NOMO-1 treated with dmso at 0.1 percent for 144 hours (cell line): ENCODE data around the gene NRG3.

ENCODE experiments used
- DNase-seq: peaks from one replicate; lab custom pipeline; 2025; ENCODE audit not compliant: unreplicated experiment; lab: John Stamatoyannopoulos, UW

The NRG3 gene

DNA sequence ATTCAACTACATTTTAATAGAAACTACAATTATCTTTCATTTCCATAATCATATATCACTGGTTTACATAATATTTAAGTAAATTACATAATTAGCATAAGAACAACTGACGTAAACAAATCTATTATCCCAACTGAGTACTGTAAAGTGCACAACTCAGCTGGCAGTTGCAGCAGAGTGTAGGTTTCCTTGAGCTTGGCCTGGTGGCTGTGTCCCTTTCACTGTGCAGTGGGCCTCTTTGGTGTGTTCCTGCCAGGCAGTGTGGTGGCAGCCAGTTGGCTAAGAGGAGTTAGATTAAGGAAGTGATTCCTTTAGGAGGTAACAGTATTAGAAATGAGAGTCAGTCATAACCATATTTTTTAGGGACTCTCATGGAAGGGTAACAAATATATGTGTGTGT lies 7.0 kb downstream of the NRG3 start:
- no peak for DNase-seq

DNA sequence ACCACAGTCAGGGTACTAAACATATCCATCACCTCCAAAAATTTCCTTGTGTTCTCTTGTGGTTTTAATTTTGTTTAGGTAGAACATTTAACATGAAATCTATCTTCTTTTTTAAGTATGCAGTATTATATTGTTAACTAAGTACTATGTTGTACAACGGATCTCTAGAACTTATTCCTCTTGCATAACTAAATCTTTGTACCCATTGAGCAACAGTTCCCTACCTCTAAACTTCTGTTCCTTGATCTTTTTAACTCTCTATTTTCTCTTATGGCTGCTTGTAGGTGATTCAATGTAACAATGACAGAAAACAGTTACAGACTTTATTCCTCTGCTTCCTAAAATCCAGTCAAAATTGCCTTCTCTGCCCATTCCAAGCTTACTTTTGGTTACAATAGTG lies 9.9 kb downstream of the NRG3 start:
- DNase-seq, result no peak

DNA sequence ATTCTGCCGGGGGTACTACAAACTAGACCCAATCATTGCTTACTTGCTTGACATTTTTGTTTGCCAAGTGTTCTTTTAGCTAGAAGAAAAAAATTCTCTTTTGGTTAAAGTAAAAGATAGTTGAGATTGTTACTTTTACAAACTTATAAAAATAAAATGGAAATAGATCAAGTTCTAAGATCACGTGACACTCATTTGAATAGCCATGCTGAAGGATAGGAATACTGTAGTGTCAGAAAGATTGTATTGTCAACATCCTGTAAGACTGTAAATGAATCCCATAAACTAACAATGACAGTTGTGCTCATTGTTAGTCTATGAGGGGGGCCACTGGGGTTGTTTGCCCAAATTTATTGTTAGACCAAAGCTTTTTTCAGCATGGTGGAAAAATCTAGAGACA lies 10.5 kb downstream of the NRG3 start:
- DNase-seq, result no peak

DNA sequence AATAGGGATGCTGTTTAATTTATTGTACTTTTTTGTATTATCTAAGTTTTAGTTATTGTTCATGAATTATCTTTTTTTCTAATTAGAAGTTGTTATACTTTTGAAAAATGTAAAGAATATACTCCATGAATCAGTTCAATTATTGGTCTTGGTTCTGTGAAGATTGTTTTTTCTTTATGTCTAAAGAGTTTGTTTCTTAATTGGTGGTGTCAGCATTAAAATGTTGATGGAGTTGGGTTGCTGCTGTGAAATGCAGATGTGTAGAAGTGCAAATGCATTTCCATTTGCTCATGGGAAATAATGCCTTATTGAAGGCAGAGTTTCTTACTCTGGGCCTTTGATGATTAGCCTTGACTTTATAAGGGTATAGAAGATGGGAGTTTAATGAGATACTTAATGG lies 11.9 kb downstream of the NRG3 start:
- no peak for DNase-seq

DNA sequence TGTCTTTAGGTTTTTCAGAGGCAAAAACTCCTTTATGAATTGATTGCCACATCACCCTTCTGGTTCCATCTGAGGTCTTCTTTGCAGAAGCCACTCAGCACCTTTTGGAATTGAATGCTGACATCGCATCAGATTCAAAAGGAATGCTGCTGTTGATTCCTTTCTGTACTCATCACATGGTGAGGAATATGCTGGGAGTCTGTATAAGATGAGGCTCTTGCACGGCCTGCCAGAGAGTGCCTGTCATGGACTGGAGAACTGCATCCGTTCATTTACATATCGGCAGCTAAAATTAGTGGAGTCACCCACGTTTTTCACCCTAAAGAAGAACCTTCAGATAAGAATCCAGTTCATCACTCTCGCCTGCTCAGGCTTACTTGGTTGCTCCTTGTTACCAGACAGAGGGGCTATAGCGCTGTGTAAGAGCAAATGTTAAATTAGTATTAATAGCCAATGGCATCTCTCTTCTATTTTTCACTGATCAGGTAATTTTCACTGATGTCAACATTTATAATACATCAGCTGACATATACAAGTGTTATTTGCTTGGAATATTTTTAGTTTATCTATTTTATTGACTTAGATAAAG lies 14.3 kb downstream of the NRG3 start:
- no peak for DNase-seq

DNA sequence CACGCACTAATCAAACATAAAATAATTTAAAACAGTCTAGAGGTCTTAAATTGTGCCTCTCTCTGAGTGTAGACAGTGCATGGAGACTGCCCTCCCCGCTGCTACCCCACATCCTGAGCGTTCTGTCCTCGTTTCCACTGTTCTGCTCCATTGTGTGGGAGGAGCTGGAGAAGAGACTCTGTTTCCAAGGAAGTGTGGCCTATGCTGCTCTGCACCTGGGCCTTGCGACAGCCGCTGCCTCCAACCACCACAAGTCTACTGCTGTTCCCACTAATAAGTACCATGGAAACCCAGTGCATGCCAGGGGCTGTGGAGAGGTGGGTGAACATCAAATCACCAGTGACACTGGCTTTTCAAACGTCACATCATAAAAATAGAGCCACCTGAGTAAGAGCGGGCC lies 19.6 kb downstream of the NRG3 start:
- no peak for DNase-seq

DNA sequence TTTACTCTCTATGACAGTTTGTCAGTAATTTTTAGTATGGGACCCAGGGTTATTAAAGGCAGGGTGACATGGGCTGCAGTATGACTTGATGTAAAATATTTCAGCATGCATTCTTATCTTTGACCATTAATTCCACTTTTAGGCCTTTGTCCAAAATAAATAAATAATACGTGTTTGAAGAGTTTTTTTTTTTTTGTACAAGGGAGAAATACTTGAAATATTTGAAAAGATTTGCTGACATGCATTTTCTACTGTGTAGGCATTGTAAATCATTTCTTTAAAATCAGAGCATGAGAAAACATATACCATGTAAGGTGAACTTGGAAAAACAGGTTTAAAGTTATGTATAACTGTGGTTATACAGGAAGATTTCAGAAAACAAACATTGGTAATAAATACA lies 23.5 kb downstream of the NRG3 start:
- no peak for DNase-seq

DNA sequence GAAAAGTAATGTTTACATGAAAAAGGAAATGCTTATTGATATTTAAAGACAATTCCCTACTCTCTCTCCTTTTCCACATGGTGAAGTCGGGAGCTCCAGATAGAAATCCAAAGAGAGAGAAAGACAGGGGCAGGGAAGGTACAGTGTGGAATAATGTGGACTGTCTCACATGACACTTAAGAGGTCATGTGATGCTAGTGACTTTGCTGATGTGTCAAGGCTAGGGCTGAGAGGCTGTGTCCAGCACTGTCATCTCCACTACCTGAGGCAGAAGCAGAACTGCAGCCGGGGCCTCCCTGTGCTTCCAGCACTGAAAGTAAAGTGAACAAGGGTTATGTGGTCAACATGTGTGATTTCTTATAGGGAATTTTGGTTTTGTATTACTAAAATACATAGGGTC lies 26.0 kb downstream of the NRG3 start:
- DNase-seq, result no peak

DNA sequence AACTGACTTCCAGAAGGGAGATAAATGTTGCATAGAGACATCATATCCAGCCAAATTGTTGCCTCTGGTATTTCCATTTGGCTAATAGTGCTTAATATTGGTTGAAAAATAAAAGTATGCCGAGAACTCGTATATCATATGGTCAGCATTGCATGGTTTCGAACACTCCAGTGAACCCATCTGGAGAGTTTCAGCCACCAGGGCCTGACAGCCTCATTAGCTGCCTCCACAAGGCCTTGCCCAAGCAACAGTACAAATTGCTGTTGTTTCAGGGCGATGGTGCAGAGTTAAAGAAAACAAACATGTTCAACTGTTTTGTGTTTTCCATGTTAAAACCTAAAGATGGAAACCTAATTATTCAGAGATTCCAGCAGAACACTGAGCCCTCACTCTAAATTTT lies 28.5 kb downstream of the NRG3 start:
- DNase-seq, result no peak

DNA sequence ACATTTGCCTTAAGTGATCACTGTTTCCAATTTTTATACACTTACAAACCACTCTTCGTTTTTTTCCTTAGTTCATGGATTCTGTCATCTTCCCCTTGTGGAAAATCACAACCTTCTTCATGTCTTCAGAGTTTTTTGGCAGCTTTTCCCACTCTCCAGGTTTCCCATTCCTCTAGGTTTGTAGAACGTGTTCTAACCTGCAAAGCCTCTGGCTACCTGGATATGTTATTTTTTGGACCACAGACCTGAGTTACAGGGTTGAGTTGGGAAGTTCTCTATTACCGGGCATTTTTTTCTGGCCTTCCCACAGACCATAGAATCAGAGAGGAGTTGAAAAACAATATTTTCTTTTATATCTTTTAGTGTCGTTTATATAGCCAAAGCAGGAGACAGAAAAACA lies 30.2 kb downstream of the NRG3 start:
- no peak for DNase-seq

DNA sequence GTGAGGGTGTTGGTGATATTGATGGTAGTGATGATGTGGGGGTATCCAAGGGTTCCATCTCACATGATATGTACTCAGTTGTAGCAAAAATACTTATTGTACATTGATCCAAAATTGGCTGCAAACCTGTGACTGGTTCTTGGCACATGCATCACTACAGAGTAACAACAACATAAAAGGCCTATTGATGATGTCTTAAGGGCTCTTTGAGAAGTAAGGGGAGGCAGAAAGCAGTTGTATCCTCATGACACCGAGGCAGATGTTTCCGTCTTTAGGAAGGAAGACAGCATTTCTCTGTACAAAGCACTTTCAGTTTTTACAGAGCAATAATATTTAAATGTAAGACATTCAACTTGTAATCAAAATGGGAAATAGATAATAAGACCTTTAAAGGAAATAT lies 34.5 kb downstream of the NRG3 start:
- no peak for DNase-seq

DNA sequence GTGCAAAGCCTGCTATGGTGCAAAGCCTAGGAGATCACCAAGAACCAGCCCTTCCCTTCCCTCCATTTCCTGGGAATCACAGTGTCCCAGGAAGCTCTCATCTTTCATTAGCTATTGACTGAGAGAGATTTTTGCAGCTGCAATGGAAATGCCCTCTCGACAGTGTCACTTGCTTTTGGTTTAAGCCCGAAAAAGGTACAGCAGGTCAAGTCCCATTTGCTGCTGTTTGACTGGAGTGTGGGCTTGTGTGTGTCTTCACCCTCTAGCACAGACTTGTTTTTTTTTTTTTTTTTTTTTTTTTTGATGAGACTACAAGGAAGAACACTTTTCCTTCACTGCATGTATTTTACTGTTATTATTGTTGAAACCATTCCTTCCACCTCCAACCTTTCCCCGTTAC lies 36.3 kb downstream of the NRG3 start:
- no peak for DNase-seq

DNA sequence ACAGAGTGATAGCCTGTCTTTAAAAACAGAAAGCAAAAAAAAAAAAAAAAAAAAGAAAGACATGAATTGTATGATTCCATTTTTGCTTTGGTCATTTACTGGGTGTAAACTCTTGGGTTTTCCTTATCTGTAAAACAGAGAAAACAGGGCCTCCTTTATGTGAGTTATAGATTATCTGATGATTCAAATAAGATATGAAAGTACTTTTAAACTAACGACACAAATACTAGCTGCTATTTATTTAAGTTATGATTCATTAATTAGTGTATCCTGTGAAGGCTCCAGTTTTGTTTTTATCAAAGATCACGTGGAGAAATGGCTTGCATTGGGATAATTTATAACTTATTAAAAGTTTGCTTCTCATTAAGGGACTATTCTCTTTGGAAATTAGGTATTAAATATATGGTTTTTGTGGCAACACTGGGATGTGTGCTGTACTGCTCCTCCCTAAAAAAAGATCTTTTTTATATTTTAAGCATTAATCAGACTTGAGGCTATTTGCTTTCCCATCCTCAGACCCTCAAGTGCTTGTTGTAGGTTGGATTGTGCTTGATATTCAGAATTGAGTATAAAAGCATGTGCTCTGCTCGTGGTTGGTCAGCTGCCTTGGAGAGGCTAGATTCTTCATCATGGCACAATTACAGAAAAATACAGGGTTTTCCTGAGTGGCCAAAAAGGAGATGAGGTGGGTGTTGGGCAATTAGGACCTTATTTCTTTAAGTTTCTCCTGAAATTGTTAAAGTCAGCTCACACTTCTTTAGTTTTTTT lies 39.9 kb downstream of the NRG3 start:
- DNase-seq, result no peak

DNA sequence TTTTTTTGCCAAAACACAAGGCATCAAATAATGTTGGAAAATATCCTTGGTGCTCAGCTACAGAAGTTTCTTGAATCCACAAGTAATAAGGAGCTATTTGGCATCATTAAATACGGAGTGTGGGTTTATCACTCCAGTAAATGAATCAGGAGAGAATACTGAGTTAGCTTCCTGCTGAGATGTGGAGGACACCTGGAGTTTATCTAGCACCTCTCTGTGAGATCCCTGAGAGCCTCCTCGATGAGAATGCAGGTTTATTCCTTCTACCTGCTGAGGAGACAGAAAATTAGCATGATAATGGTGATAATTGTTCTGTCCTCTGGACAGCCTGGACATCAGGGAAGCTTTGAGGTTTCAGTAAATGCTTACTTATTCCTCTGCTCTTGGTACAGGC lies 40.5 kb downstream of the NRG3 start:
- no peak for DNase-seq

DNA sequence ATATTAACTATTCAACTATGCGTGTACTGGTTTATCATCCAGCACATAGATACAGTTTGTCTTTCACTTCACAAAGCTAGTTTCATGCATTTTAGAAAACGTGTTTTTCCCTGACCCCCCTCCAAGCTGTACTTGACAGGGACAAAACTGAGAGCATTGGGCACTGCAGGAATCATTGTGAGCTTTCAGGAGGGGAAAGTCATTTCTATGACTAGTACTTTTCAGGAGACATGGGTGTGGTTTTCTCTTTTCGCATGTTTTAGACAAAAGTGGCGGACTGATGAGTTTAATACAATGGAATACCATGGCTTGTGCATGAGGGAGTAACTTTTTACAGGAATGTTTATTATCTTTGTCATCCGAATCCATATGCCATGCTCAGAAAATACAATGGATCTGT lies 42.7 kb downstream of the NRG3 start:
- DNase-seq, result no peak

DNA sequence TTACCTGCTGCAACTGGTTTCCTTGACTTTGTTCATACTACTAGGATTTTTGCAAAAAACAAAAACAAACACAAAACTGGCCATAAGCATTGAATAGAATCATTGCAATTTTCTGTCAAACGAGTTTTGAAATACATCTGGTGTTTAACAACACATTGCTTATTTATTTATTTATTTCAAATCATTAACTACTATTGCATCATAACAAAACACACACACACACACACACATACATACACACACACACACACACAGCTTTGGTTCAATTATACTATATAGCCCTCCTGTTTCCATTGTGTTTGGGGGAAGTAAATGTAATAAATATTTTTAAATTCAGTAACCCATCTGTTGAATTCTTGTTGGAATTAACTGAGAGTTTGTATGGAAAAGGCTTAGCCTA lies 43.8 kb downstream of the NRG3 start:
- no peak for DNase-seq

DNA sequence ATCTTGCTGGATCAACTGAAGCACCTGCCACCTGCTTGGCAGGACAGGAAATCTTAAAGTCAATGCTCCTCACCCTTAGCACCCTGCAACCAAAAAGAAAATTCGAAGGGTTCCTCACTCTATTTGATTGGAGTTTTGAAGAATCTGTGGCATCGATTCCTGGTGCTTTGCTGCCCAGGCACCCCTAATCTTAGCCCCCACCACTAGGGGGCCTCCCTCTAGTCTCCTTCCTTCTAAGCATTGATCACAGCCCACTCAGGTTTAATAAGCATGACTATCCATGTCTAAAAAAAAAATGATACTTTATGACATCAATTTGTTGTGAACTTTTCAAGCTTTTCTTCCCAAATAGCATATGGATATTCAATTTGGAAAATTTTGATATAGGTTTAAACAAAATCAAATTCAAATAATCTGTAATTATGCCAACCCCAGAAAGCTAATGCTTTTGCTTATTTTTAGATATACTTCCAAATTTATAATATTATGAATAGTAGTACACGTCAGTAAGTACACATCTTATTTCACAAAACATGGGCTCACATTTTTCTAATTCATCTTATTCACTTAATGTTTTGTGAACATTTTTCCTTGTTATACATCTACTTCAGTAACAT lies 45.3 kb downstream of the NRG3 start:
- no peak for DNase-seq

DNA sequence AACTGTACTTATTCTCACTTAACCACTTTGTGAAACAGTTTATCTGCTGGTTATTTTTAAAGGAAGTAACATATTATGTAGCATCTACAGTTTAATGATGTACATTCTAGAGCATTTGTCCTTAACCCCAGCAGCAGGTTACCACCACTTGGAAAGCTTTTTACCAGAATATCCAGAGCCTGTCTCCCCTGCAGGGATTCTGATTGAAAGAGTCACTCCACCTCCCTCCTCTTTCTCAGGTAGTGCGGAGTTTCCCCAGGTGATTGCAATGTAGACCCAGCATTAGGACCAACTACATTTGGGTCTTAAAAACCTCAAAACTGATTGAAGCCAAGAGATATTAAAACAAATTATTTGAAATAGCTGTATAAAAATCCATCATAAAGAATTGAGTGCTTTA lies 53.1 kb downstream of the NRG3 start:
- DNase-seq, result no peak

DNA sequence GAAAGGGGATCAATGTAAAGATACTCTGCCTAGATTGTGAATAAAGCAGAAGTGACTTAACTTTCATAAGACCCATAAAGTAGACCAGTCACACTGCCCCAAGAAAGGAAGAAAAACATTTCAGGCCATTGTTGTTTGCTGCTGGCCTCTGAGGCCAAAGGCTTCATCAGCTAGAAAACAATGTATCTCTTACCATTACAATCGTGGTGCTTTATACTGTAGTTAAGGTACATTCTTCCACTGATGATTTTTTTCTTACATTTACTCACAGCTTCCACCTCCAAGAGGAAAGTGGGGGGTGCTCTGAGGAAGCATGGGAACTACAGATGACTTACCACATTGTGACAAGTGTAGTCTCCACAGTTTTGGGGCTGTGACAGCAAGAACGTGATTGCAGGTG lies 68.6 kb downstream of the NRG3 start:
- no peak for DNase-seq

DNA sequence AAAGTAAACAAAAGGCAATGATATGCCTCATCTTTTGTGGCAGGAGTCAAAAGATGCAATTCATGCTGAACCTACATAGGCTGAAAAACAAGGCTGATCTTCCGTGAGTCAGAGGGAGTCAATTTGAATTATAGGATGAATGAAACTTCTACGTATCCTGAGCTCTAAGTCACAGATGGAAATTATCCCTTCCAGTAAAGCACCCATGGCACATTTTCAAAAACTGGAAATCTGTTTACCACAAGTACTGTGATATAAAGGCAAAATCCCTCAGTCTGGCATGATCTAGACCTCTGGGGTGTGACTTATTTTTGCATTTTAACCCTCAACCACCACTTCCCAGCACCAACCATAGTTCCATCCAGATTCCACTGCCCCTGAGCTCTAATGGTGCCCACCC lies 69.6 kb downstream of the NRG3 start:
- DNase-seq, result no peak

DNA sequence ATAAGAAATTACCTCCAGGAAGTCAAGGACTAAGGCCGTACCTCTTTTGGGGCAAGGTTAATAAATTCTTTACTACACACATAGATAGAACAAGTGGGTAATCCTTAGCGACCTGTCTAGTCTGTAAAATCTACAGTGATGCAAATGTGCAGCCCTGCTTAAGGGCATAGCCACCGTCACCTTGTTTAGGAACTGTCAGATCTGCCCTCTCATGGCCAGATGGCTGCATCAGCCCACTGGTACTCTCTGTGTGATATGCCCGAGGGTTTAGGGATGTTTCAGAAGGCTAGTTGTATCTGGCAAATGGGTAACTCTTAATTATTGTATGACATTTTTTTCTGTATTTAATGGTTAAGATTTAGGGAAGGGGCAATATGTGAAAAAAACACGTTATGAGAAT lies 74.3 kb downstream of the NRG3 start:
- no peak for DNase-seq

DNA sequence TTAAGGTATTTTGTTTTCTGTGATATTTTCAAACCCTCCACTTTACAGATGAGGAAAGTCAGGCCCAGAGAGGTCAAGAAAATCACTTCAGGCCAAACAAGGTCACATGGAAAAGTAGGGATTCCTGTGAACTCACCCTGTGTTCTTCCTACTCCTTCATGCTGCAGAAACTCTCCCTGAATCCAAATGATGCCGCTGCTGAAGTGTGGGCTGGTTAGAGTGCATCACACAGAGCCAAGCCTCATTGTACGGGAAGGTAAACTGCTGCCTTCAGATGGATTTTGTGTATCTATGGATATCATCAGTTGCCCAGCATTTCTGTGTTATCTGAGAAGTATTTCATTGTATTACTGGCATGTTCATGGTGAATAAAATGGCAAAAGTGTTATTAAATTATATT lies 75.4 kb downstream of the NRG3 start:
- no peak for DNase-seq

DNA sequence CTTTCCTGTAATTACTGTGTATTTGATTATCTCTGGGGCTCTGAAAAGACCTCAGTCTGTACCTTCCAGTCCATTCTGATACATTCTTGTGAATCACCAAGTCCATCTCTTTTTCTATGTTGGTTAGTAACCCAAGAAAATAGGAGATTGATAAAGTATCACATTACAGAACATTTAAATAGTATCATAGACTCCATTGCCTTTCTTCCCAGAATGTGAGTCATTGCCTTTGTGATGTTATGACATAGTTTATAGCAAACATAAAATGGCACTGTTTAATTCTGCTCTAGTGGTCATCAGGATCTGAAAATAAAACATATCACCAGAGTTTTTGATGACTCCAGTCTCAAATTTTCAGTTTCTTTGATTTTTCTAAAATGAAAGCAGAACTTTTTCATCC lies 78.4 kb downstream of the NRG3 start:
- no peak for DNase-seq
